GM23338 (cell line): Measurements from ENCODE around the gene BIRC7.

Experiments
- CREB1 ChIP-seq: fragments of 250-450 bp; sonication (Bioruptor Pico); IDR thresholded peaks from 2 replicates; pipeline ENCODE4 v1.5.0; 2020; ENCODE audit warnings: low read depth, mild to moderate bottlenecking, moderate library complexity
- CTCF ChIP-seq, 2 experiments: fragments of 200-600 bp in 1 of 2; sonication (generic) in 1 of 2; conservative IDR thresholded peaks; 2 replicates each; pipeline versions ENCODE4 v1.5.1 to v1.6.1; 2016 to 2017; ENCODE audit warnings: antibody characterized with exemption in 2 of 2, low read depth in 2 of 2, mild to moderate bottlenecking in 2 of 2, moderate library complexity in 1 of 2
- ETS1 ChIP-seq: IDR thresholded peaks from 2 replicates; pipeline ENCODE4 v1.6.1; 2016; ENCODE audit warnings: antibody characterized with exemption
- EZH2 ChIP-seq: fragments of 200-600 bp; sonication (generic); IDR thresholded peaks from one replicate; pipeline ENCODE4 v1.8.0; 2017; ENCODE audit warnings: antibody characterized with exemption, mild to moderate bottlenecking, low read depth; ENCODE audit not compliant: unreplicated experiment
- EZH2phosphoT487 ChIP-seq: fragments of 200-600 bp; sonication (generic); IDR thresholded peaks from one replicate; pipeline ENCODE4 v1.8.1; 2018; ENCODE audit warnings: antibody characterized with exemption; ENCODE audit not compliant: unreplicated experiment
- JUNB ChIP-seq: IDR thresholded peaks from one replicate; pipeline ENCODE4 v1.6.1; 2016; ENCODE audit warnings: antibody characterized with exemption; ENCODE audit not compliant: unreplicated experiment
- NANOG ChIP-seq: IDR thresholded peaks from 2 replicates; pipeline ENCODE4 v1.6.1; 2016; ENCODE audit warnings: antibody characterized with exemption, borderline replicate concordance
- POLR2AphosphoS5 ChIP-seq: IDR thresholded peaks from 2 replicates; pipeline ENCODE4 v1.6.1; 2016; ENCODE audit warnings: antibody characterized with exemption, low read depth
- REST ChIP-seq: IDR thresholded peaks from one replicate; pipeline ENCODE4 v1.6.1; 2018; ENCODE audit warnings: antibody characterized with exemption; ENCODE audit not compliant: unreplicated experiment
- STAT1 ChIP-seq: IDR thresholded peaks from one replicate; pipeline ENCODE4 v1.6.1; 2016; ENCODE audit warnings: antibody characterized with exemption; ENCODE audit not compliant: unreplicated experiment
- ZNF114 ChIP-seq: fragments of 250-450 bp; sonication (Bioruptor Pico); IDR thresholded peaks from 2 replicates; pipeline ENCODE4 v1.5.0; 2020; ENCODE audit warnings: mild to moderate bottlenecking, moderate library complexity
- ZNF331 ChIP-seq: fragments of 250-450 bp; sonication (Bioruptor Pico); IDR thresholded peaks from 2 replicates; pipeline ENCODE4 v1.5.0; 2020; ENCODE audit warnings: low read depth, mild to moderate bottlenecking, moderate library complexity

- TF ChIP-seq POLR2AphosphoS5 (no peak), CTCF (conservative IDR thresholded peaks at IDR 0.05; ENCODE audit: low read depth in 2 of 2) (no peak), REST (no peak), EZH2phosphoT487 (no peak), EZH2 (no peak), STAT1 (no peak), CREB1 (CRISPR knock-in tag) (no peak), JUNB (no peak), ZNF331 (CRISPR knock-in tag) (no peak), ZNF114 (CRISPR knock-in tag) (no peak), NANOG (no peak), ETS1 (no peak)
Observed at GRCh38 chr20:63192721-63193120, 43.0 kb upstream of the BIRC7 start.
